Peyer's patch (tissue), 4 donors: ENCODE measurements around the gene IL17A.

Experiments
- POLR2A ChIP-seq, 2 donors: fragments of 450-650 bp; IDR thresholded peaks; one replicate each; pipeline ENCODE4 v1.5.1; 2017; ENCODE audit warnings: antibody characterized with exemption in 2 of 2, mild to moderate bottlenecking in 2 of 2, moderate library complexity in 2 of 2
- TF ChIP-seq, protein P1 (sequence below), 6 experiments: fragments of 450-650 bp in 4 of 6; fragments of 200-600 bp in 2 of 6; sonication (generic) in 1 of 6; IDR thresholded peaks; one replicate each; pipeline ENCODE4 v1.5.1; 2017 to 2019; ENCODE audit warnings: antibody characterized with exemption in 6 of 6, mild to moderate bottlenecking in 3 of 6, moderate library complexity in 1 of 6

DNA sequence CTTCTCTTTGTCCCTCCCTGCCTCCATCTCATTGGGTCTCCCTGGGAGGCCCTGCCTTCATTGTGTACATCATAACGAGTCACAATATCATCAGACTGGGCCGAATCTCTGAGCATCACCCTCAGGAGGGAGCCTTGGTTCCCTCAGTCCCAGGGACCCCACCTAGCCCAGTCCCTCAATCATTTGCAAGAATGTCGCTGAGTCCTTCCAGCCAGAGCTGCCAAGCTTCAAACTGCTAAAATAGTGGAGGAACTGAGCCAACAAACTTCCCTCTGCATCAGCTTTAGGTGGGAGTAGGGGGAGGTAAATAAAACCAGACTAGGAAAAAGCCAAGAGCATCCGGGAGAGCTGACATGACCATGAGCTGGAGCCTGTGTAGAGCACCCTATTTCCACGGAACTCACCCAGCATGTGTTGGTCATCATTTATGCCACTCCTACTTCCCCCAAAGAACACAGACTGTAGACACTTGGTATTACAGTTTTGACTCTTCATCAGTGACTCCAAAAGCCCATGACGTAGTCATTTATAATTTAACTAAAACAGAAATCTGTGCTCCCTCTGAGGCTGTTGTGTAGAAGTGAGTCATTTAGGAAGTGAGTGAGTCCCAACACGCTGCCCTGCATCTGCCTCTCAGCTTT is 28.8 kb upstream of the IL17A start:
- TF ChIP-seq, protein P1, sequence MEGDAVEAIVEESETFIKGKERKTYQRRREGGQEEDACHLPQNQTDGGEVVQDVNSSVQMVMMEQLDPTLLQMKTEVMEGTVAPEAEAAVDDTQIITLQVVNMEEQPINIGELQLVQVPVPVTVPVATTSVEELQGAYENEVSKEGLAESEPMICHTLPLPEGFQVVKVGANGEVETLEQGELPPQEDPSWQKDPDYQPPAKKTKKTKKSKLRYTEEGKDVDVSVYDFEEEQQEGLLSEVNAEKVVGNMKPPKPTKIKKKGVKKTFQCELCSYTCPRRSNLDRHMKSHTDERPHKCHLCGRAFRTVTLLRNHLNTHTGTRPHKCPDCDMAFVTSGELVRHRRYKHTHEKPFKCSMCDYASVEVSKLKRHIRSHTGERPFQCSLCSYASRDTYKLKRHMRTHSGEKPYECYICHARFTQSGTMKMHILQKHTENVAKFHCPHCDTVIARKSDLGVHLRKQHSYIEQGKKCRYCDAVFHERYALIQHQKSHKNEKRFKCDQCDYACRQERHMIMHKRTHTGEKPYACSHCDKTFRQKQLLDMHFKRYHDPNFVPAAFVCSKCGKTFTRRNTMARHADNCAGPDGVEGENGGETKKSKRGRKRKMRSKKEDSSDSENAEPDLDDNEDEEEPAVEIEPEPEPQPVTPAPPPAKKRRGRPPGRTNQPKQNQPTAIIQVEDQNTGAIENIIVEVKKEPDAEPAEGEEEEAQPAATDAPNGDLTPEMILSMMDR (IDR thresholded peaks at IDR 0.05): no peak
- no peak for TF ChIP-seq POLR2A (IDR thresholded peaks at IDR 0.05)
